Mesenteric fat pad (tissue), 1 donor: Measurements from ENCODE around the gene STK10. TPM values are rescaled to one million over a fixed set of nuclear protein-coding genes. Genes with fewer than 3 reads are reported as not detected.
"Not testable (repeated sequence)": the region's sequence is repeated elsewhere in the genome, so short reads cannot be mapped to it uniquely, and the experiment has no call there.

Experiments used
- DNase-seq: peaks from one replicate; pipeline ENCODE4 v3.0.0-alpha.2; 2020; ENCODE audit warnings: low spot score
- total RNA-seq: library from RNA; stranded (reverse); fragmentation: NEBNext Ultra II Directional; extraction: Animal tissue kit (Norgen Biotek cat#: 25700); gene quantifications from one replicate; pipeline ENCODE4 v1.2.1, GENCODE V29; 2021
- donor health status: DM: yes; HTN: yes; CAD: no.

STK10 gene
- total RNA-seq, 1 donor from 2014 or later = 82.2 TPM

DNA sequence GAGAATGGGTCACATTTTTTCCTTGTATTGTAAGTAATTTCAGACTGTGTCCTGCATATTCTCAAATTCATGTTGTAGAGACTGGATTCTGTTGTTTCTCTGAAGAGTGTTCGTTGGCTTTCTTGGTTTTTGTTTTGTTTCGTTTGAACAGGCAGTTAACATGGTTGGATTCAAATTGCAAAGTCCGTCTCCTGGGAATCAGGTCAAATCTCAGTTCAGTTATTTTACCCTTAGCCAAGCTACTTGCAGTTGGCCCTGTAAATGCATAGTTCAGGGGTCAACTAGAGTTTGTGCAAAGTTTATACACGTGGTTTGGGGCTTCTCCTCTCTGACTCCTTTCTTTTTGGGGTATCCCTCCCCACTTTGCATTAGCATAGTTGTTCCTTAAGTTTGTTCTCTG lies 159.9 kb downstream of the STK10 start:
- DNase-seq = no peak

- not testable (repeated sequence) for DNase-seq
These were observed 167.8 kb downstream of the STK10 start for GRCh38 chr5:172020110-172020786.

GRCh38 chr5:172015346-172015745 lies 172.7 kb downstream of the STK10 start:
- no peak for DNase-seq

DNA sequence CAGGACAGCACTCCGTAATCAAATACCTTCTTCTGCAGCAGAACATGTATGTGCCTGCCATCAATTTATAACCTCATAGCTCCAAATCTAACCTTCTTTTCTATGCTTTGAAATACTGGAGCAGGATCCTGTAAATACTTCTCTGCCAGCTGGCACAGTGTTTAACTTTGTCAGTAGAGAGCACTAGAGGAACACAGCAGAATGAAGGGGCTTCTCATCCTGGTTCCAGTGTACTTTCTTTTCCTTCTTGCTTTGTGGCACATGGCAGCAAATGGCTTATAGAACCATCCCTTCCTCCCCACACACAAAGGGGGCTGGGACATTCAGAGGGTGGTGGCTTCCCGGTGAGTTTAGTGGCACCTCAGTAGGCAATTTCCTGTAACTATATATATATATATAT lies 177.7 kb downstream of the STK10 start:
- no peak for DNase-seq

DNA sequence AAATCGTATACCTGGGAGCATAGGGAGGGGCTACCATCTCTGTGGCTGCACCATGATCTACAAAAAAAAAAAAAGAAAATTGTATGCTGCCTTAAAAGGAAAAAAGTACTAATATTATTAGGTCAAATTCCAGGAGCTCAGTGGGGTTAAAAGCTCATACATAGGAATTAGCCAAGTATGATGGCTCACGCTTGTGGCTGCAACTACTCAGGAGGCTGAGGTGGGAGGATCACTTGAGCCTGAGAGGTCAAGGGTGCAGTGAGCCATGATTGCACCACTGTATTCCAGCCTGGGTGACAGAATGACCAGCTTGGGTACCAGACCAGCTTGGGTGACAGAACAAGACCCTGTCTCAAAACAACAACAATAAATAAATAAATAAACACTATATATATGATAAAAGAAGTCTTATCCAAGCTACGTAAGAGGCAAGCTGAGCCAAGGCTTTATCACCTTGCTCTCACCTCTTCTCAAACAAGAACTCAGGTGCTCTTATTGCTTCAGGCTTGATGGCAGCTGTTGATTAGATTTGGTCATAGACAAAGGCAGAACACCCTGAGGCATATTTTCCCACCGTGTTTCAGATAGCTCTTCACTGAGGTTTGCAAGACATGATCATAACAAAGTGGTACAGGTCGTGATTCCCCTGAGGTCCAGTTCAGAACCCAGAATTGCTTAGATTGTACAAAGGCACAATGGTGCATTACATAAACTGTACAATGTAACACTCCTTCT lies 178.3 kb downstream of the STK10 start:
- DNase-seq = no peak

GRCh38 chr5:172008689-172009141 lies 179.3 kb downstream of the STK10 start:
- no peak for DNase-seq

GRCh38 chr5:172008111-172008455 lies 179.9 kb downstream of the STK10 start:
- DNase-seq = no peak

GRCh38 chr5:172007175-172008110 lies 180.6 kb downstream of the STK10 start:
- no peak for DNase-seq

GRCh38 chr5:172006321-172007174 lies 181.5 kb downstream of the STK10 start, which contains the start of gene FBXW11:
FBXW11 (minus strand) TSS chr5:172006638; CDS start chr5:172006502, 136 bp downstream.
- peak; percentile 98 for DNase-seq

DNA sequence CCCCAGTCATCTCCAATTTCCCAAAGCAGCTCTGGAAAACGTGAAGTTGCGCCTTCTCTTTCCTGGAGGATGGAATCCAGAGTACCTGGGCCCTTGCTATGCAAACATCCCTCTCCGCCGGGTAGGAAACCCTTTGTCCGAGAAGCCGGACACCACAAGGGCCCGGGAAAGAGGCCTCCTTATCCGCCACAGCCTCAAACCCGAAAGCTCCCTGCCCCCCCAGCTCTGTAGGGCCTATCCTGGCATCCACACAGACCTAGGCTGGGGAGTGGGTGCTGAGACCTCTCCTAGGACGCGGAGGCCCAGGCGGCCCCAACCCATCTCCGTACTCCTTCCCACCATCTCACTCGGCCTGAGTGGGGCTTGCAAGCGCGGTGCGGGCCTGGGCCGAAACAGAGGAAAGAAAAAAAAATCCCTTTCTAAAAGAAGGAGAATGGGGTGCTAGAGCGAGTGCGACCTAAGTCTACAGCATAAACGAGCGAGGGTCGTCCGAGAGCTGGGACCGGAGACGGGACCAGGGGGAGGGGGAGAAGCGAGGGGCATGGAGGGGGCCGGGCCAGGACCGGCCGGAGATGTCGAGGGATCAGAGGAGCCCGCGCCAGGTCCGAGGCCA lies 182.2 kb downstream of the STK10 start:
- DNase-seq = no peak

DNA sequence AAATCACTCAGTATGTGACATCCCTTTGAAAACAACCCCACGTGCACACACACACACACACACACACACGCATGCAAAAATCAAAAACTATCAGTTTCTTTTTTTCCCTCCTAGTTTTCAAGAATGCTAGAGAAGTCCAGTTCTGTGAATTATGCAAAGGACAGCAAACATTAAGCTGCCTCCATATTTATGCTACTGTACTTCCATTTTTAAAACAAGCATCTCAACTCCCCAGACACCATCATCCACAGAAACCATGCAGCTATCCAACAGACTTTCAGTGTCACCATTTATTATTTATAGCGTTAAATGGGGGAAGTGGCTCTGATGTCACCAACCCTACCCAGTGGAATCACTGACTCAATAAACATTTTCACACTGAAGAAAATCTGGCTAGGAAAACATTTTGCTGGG lies 183.2 kb downstream of the STK10 start:
- no peak for DNase-seq

DNA sequence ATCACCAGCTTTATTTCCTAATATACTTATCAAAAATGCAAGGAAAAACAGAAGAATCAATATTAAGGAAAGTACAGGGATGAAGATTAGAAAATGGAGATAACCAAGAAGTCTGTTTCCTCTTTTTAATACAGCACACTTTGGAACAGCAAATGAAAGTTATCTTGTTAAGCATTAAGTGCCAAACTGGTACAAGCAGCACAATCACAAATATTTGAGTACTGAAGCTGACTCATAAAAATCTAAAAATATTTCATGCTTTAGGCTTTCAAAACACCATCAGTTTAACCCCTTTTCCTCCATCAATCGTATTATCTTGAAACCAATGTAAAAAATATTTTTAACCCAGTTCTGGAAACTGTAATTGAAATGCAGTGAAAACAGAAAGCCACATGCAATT lies 184.3 kb downstream of the STK10 start:
- no peak for DNase-seq

- DNase-seq = no peak
These were observed 185.0 kb downstream of the STK10 start for GRCh38 chr5:172002840-172003512.

DNA sequence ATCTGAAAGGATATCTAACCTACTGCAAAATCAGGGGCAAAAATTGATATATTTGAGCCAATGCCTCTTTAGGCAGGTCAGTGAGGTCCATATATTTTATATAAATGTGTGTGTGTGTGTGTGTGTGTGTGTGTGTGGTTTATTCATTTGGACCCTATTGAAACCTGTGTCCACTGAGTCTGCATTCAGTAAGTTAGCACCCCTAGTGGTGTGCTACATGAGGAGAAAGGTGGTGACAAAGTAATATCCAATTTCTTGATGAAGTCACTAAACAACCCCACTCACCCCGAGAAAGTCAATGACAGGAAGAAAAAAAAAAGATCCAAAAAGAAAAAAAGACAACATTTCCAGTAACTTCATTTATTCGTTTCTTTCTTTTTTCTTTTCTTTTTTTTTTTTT lies 185.7 kb downstream of the STK10 start:
- DNase-seq = no peak

DNA sequence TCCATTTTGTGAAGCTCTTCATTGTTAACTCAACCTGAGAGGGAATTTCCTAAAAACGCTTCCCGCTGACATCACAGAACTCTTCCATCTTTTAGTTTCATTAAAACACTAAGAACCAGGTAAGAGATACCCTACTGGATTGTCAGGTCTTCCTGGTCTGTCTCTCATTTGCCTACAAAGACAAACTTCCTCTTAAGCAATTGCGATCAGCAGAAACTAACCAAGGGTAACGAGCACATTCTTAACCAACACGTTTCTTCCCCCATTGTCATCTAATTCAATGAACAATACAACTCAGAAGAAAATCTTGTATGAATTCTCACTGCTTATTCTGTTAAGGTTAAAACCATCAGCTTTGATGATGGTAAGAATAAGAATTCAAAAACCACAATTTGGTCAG lies 188.1 kb downstream of the STK10 start:
- DNase-seq = no peak

- no peak for DNase-seq
These were observed 188.9 kb downstream of the STK10 start for GRCh38 chr5:171999100-171999499.

GRCh38 chr5:171997011-171997410 lies 191.0 kb downstream of the STK10 start:
- DNase-seq = no peak

- DNase-seq = no peak
These were observed 195.2 kb downstream of the STK10 start for GRCh38 chr5:171992813-171993212.

- DNase-seq = no peak
These were observed 195.7 kb downstream of the STK10 start for GRCh38 chr5:171992305-171992704.
